ENCODE data around the gene SORBS1. TPM values are rescaled to one million over a fixed set of nuclear protein-coding genes. Genes with fewer than 3 reads are reported as not detected.
A peak's percentile ranks its signal among the peaks of the same experiment; 100 is the strongest.

Gene SORBS1
- total RNA-seq, 1 experiment from 2014 or later: 39.9 TPM

DNA sequence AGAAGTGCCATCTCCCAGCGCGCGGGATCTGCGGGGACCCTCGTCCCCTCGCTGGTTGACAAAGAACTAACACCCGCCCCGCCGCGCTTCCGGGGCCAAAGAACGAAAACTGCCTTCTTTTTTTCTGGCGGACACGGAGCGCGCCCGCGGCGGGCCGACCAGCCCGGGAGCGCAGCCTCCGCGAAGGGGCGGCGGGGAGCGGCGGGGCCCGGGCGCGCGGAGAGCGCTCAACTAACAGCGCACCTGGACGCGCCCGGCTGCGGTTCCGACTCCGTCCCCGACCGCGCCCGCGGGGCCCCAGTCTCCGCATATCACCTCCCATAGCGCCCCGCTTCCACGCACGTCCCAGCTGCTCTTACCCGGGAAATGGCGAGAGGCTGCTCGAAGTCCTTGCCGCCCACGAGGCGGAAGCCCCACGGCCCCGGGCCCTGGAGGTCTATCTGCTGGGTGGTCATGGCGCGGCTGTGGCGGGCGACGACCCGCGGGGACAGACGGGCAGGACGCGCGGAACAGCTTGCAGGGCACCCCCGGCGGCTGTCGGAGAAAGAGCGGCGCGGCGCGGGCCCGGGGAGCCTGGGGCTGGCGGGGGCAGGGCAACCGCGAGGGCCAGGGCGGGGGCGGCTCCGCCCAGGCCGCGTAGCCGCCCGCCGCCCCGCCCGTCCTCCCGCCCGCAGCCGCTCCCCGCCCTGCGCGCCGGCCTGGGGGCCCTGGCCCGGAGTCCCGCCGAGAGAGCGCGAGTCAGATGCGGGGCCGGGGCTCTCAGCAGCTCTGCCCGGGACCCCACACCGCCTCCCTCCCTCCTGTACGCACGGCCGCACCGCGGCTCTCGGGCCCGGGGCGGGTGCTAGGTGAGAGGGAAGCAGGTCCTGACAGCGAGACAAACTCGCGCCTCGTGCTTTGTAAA lies 270.5 kb downstream of the SORBS1 start, which contains the start of gene PDLIM1:
PDLIM1 (minus strand) TSS at position 543 of the 904 bp plus-strand sequence; CDS start at position 455, 88 bp downstream.
- H3K4me3 Mint-ChIP-seq: peak within 1 kb of the TSS; percentile 86
- peak within 1 kb of the TSS; percentile 77 for H3K27ac Mint-ChIP-seq
- ATAC-seq (peak; percentile 64), DNase-seq (ENCODE audit: low spot score) (peak; percentile 71)
- ChIA-PET POLR2A (no interaction called here), CTCF (interaction anchor here (0.5 to 1.6 kb wide), 4 partner anchors 12 to 44 kb away, joined by 3 to 6 read pairs (median 4); no protein-coding TSS in a partner anchor)
- H3K4me1 Mint-ChIP-seq: peaks cover 65% of the 10 kb centered on the region
- peaks cover 42% of the 10 kb centered on the region for H3K27me3 Mint-ChIP-seq (ENCODE audit: low read depth)
- H3K9me3 Mint-ChIP-seq: no peaks in the 10 kb centered on the region
- peaks cover 2% of the 10 kb centered on the region; the same call in 1 of the 2 replicates for H3K36me3 Mint-ChIP-seq
- TF ChIP-seq, protein P1, sequence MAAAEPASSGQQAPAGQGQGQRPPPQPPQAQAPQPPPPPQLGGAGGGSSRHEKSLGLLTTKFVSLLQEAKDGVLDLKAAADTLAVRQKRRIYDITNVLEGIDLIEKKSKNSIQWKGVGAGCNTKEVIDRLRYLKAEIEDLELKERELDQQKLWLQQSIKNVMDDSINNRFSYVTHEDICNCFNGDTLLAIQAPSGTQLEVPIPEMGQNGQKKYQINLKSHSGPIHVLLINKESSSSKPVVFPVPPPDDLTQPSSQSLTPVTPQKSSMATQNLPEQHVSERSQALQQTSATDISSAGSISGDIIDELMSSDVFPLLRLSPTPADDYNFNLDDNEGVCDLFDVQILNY (CRISPR knock-in tag; IDR thresholded peaks at IDR 0.05): 0 out of 2 replicates have a peak, but pooled peaks have one; percentile 42
- TF ChIP-seq NR1H2 (CRISPR knock-in tag; IDR thresholded peaks at IDR 0.05) (no peak), TCF7 (CRISPR knock-in tag; IDR thresholded peaks at IDR 0.05; ENCODE audit: low read depth) (no peak), TEAD4 (CRISPR knock-in tag; IDR thresholded peaks at IDR 0.05) (no peak), SP1 (CRISPR knock-in tag; conservative IDR thresholded peaks at IDR 0.05) (peak; percentile 41), RELA (CRISPR knock-in tag; IDR thresholded peaks at IDR 0.05; ENCODE audit: borderline replicate concordance) (no peak), KAT7 (CRISPR knock-in tag; IDR thresholded peaks at IDR 0.05; ENCODE audit: borderline replicate concordance) (peak; percentile 82; the same call in 1 of the 2 replicates), GRHL2 (CRISPR knock-in tag; IDR thresholded peaks at IDR 0.05; ENCODE audit: insufficient replicate concordance, severe bottlenecking) (no peak), PRRX2 (CRISPR knock-in tag; IDR thresholded peaks at IDR 0.05) (0 out of 2 replicates have a peak, but pooled peaks have one; percentile 60), CREM (CRISPR knock-in tag; IDR thresholded peaks at IDR 0.05) (no peak), ZNF232 (CRISPR knock-in tag; IDR thresholded peaks at IDR 0.05) (no peak), ZNF263 (CRISPR knock-in tag; IDR thresholded peaks at IDR 0.05; ENCODE audit: low read depth) (0 out of 2 replicates have a peak, but pooled peaks have one; percentile 29), ATF1 (CRISPR knock-in tag; IDR thresholded peaks at IDR 0.05) (no peak)
- TF ChIP-seq, protein P2, sequence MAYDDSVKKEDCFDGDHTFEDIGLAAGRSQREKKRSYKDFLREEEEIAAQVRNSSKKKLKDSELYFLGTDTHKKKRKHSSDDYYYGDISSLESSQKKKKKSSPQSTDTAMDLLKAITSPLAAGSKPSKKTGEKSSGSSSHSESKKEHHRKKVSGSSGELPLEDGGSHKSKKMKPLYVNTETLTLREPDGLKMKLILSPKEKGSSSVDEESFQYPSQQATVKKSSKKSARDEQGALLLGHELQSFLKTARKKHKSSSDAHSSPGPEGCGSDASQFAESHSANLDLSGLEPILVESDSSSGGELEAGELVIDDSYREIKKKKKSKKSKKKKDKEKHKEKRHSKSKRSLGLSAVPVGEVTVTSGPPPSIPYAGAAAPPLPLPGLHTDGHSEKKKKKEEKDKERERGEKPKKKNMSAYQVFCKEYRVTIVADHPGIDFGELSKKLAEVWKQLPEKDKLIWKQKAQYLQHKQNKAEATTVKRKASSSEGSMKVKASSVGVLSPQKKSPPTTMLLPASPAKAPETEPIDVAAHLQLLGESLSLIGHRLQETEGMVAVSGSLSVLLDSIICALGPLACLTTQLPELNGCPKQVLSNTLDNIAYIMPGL (CRISPR knock-in tag; IDR thresholded peaks at IDR 0.05): peak; percentile 89
- TF ChIP-seq, protein P3, sequence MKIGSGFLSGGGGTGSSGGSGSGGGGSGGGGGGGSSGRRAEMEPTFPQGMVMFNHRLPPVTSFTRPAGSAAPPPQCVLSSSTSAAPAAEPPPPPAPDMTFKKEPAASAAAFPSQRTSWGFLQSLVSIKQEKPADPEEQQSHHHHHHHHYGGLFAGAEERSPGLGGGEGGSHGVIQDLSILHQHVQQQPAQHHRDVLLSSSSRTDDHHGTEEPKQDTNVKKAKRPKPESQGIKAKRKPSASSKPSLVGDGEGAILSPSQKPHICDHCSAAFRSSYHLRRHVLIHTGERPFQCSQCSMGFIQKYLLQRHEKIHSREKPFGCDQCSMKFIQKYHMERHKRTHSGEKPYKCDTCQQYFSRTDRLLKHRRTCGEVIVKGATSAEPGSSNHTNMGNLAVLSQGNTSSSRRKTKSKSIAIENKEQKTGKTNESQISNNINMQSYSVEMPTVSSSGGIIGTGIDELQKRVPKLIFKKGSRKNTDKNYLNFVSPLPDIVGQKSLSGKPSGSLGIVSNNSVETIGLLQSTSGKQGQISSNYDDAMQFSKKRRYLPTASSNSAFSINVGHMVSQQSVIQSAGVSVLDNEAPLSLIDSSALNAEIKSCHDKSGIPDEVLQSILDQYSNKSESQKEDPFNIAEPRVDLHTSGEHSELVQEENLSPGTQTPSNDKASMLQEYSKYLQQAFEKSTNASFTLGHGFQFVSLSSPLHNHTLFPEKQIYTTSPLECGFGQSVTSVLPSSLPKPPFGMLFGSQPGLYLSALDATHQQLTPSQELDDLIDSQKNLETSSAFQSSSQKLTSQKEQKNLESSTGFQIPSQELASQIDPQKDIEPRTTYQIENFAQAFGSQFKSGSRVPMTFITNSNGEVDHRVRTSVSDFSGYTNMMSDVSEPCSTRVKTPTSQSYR (CRISPR knock-in tag; IDR thresholded peaks at IDR 0.05): no peak
- TF ChIP-seq, protein P4, sequence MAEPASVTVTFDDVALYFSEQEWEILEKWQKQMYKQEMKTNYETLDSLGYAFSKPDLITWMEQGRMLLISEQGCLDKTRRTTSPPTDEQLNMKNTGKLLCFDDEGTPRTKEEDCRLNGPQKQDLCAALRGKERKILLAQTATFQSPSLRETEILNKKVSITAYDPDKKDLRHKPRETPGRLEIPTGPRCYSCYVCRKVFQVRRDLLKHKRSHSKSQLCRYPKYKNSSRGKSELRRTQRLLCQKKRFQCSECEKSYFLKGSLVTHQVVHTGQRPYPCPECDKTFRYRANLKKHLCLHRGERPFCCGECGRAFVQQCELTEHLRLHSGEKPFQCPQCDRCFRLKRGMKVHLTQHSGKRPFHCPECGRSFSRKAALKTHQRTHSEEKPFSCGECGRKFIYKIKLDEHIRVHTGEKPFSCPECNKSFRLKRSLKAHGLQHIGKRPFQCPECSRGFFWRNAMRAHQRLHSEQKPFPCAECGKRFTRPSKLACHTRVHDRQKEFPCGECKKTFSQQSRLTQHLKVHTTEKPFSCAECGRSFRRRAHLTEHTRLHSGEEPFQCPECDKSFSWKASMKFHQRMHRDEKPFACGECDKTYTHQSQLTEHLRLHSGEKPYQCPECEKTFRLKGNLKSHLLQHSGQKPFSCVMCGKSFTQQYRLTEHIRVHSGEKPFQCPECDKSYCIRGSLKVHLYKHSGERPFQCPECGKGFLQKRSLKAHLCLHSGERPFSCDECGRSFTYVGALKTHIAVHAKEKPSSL (CRISPR knock-in tag; conservative IDR thresholded peaks at IDR 0.05): no peak
- TF ChIP-seq, protein P5, sequence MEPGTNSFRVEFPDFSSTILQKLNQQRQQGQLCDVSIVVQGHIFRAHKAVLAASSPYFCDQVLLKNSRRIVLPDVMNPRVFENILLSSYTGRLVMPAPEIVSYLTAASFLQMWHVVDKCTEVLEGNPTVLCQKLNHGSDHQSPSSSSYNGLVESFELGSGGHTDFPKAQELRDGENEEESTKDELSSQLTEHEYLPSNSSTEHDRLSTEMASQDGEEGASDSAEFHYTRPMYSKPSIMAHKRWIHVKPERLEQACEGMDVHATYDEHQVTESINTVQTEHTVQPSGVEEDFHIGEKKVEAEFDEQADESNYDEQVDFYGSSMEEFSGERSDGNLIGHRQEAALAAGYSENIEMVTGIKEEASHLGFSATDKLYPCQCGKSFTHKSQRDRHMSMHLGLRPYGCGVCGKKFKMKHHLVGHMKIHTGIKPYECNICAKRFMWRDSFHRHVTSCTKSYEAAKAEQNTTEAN (CRISPR knock-in tag; IDR thresholded peaks at IDR 0.05): 0 out of 2 replicates have a peak, but pooled peaks have one; percentile 7
- TF ChIP-seq, protein P6, sequence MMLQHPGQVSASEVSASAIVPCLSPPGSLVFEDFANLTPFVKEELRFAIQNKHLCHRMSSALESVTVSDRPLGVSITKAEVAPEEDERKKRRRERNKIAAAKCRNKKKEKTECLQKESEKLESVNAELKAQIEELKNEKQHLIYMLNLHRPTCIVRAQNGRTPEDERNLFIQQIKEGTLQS (CRISPR knock-in tag; conservative IDR thresholded peaks at IDR 0.05): no peak
- TF ChIP-seq, protein P7, sequence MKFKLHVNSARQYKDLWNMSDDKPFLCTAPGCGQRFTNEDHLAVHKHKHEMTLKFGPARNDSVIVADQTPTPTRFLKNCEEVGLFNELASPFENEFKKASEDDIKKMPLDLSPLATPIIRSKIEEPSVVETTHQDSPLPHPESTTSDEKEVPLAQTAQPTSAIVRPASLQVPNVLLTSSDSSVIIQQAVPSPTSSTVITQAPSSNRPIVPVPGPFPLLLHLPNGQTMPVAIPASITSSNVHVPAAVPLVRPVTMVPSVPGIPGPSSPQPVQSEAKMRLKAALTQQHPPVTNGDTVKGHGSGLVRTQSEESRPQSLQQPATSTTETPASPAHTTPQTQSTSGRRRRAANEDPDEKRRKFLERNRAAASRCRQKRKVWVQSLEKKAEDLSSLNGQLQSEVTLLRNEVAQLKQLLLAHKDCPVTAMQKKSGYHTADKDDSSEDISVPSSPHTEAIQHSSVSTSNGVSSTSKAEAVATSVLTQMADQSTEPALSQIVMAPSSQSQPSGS (CRISPR knock-in tag; IDR thresholded peaks at IDR 0.05; ENCODE audit: borderline replicate concordance, low read depth): no peak
- TF ChIP-seq, protein P8, sequence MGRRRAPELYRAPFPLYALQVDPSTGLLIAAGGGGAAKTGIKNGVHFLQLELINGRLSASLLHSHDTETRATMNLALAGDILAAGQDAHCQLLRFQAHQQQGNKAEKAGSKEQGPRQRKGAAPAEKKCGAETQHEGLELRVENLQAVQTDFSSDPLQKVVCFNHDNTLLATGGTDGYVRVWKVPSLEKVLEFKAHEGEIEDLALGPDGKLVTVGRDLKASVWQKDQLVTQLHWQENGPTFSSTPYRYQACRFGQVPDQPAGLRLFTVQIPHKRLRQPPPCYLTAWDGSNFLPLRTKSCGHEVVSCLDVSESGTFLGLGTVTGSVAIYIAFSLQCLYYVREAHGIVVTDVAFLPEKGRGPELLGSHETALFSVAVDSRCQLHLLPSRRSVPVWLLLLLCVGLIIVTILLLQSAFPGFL (CRISPR knock-in tag; IDR thresholded peaks at IDR 0.05; ENCODE audit: borderline replicate concordance): 0 out of 2 replicates have a peak, but pooled peaks have one; percentile 41
- TF ChIP-seq, protein P9, sequence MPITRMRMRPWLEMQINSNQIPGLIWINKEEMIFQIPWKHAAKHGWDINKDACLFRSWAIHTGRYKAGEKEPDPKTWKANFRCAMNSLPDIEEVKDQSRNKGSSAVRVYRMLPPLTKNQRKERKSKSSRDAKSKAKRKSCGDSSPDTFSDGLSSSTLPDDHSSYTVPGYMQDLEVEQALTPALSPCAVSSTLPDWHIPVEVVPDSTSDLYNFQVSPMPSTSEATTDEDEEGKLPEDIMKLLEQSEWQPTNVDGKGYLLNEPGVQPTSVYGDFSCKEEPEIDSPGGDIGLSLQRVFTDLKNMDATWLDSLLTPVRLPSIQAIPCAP (CRISPR knock-in tag; IDR thresholded peaks at IDR 0.05): no peak

Data from WTC11 (cell line).